ENCODE data around the gene PPP1R13B. TPM values are rescaled to one million over a fixed set of nuclear protein-coding genes. Genes with fewer than 3 reads are reported as not detected.

PPP1R13B gene
- total and polyA plus RNA-seq, 7 donors: 4.7 to 17.9 (median 13.3) TPM

DNA sequence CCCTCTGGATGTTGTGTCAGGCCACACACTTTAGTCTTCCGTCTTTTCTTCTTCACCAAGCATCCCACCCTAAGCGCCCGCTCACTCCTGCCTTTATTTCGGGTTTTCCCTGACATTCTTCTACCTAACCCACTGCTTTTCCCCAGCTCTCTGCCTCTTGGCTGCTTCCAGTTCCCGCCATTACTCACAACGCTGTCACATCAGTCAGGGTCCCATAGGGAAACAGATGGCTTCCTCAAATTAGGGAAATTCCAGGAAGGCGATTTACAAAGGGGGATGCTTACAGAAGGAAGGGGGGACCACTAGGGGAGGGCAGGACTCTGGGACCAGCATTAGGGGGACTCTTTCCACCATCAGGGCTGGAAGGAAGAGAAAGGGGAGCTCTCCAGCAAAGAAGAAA, 9.2 kb upstream of the PPP1R13B start:
- Histone ChIP-seq H3K4me1 (no peaks in the 10 kb centered on the region), H3K4me3 (no peak overlapping the region), H3K9me3 (no peaks in the 10 kb centered on the region), H3K27ac (no peak overlapping the region), H3K27me3 (ENCODE audit: insufficient read depth in 3 of 3, low read length in 2 of 3) (no peaks in the 10 kb centered on the region), H3K36me3 (ENCODE audit: insufficient read depth in 1 of 2, low read depth in 1 of 2) (no peaks in the 10 kb centered on the region)
- intact Hi-C loops (cut with DNase I): no loop called here
- TF ChIP-seq CTCF (IDR thresholded peaks at IDR 0.05): no peak
- DNase-seq (no peak), ATAC-seq (no peak)
- WGBS, 3 donors: 45 to 63% (median 60%) methylated on average over 7 of the region's 7 CpGs

DNA sequence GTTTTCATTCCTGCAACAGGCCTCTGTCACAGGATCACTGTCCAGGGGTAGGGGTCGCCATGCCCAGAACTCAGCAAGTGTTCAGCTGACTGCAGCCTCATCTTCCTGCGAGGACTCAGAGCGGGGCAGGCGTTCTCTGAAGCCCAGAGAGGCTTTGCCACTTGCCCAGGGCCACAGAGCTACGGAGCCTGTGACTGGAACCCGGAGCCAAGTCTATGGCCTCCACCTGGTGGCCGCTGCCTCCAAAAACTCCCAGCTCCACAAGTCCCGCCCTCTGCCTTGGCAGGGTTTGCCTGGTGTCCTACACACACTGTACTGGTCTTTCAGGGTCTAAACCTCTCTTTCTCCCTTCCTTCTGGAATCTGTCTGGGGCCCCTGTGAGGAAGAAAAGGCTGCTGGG, 8.7 kb upstream of the PPP1R13B start:
- Histone ChIP-seq H3K4me1 (no peaks in the 10 kb centered on the region), H3K4me3 (no peak overlapping the region), H3K9me3 (no peaks in the 10 kb centered on the region), H3K27ac (no peak overlapping the region), H3K36me3 (ENCODE audit: insufficient read depth in 1 of 2, low read depth in 1 of 2) (no peaks in the 10 kb centered on the region), H3K27me3 (ENCODE audit: insufficient read depth in 3 of 3, low read length in 2 of 3) (no peaks in the 10 kb centered on the region)
- 76 to 87% (median 81%) methylated on average over 8 of the region's 8 CpGs for WGBS, 3 donors
- ATAC-seq: no peak
- DNase-seq: no peak
- TF ChIP-seq CTCF (IDR thresholded peaks at IDR 0.05): no peak
- intact Hi-C loops (cut with DNase I): no loop called here

DNA sequence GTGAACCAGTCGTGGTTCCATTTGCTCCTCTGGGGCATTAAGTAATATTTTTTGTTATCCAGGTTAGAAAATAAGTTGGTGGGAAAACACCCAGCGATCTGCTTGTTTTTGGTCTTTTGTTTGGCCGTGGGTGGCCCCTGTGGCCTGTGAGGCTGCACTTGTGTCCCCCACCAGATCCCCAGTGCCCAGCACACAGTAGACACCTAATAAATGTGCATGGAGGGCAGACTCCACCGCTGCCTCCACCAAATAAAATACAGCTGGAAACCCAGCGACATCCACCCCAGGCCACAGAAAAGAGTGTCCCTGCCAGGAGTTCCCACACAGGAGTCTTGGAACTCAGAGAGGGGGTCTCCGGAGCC, 8.3 kb upstream of the PPP1R13B start:
- Histone ChIP-seq H3K27me3 (ENCODE audit: insufficient read depth in 3 of 3, low read length in 2 of 3) (no peaks in the 10 kb centered on the region), H3K36me3 (ENCODE audit: insufficient read depth in 1 of 2, low read depth in 1 of 2) (no peaks in the 10 kb centered on the region), H3K4me1 (no peaks in the 10 kb centered on the region), H3K4me3 (no peak overlapping the region), H3K27ac (no peak overlapping the region), H3K9me3 (no peaks in the 10 kb centered on the region)
- no peak for TF ChIP-seq CTCF (IDR thresholded peaks at IDR 0.05)
- intact Hi-C loops (cut with DNase I): no loop called here
- no peak for DNase-seq
- no peak for ATAC-seq
- WGBS, 3 donors: 50 to 55% (median 54%) methylated on average over 6 of the region's 6 CpGs

- Histone ChIP-seq H3K9me3 (no peaks in the 10 kb centered on the region), H3K27ac (no peak overlapping the region), H3K36me3 (ENCODE audit: insufficient read depth in 1 of 2, low read depth in 1 of 2) (no peaks in the 10 kb centered on the region), H3K4me1 (no peaks in the 10 kb centered on the region), H3K4me3 (no peak overlapping the region), H3K27me3 (ENCODE audit: insufficient read depth in 3 of 3, low read length in 2 of 3) (no peaks in the 10 kb centered on the region)
- intact Hi-C loops (cut with DNase I): loop anchor here in 1 of 2 donors (5.0 kb wide), 1 partner anchor 52 kb away; no protein-coding TSS in a partner anchor
- WGBS, 3 donors: 36 to 39% (median 38%) methylated on average over 17 to 18 of the region's 18 CpGs
- peak in 1 of 2 donors; percentile 28 for DNase-seq
- peak in 3 of 4 donors; percentile 42 to 58 (median 44) for ATAC-seq
- TF ChIP-seq CTCF (IDR thresholded peaks at IDR 0.05): no peak
Observed at GRCh38 chr14:103854822-103855733, 7.7 kb upstream of the PPP1R13B start.
